Liver (tissue), 3 donors: ENCODE results near the gene GALNT4.

Experiments
- CTCF ChIP-seq: fragments of 150-350 bp; IDR thresholded peaks from 2 replicates; pipeline ENCODE4 v1.5.1; 2017; ENCODE audit warnings: improper control_type of control experiment, low read depth, low read length; ENCODE audit not compliant: missing input control
- FOXA1 ChIP-seq: IDR thresholded peaks from 2 replicates; pipeline ENCODE4 v1.6.1; 2016; ENCODE audit warnings: antibody characterized with exemption
- FOXA2 ChIP-seq: IDR thresholded peaks from 2 replicates; pipeline ENCODE4 v1.6.1; 2016; ENCODE audit warnings: antibody characterized with exemption
- RAD21 ChIP-seq, 2 donors: IDR thresholded peaks; 2 replicates each; pipeline ENCODE4 v1.6.1; 2016; ENCODE audit warnings: antibody characterized with exemption in 2 of 2, mild to moderate bottlenecking in 2 of 2
- donor health status: healthy.
- donor health status: healthy.

- TF ChIP-seq CTCF (no peak), FOXA2 (no peak), FOXA1 (no peak), RAD21 (IDR thresholded peaks at IDR 0.05) (no peak)
Measured at GRCh38 chr12:89513544-89513943, 11.1 kb downstream of the GALNT4 start.
